CD1c-positive myeloid dendritic cell (primary cell): ENCODE results near the gene TUBGCP6.

Experiments used
- DNase-seq: peaks from one replicate; pipeline ENCODE4 v3.0.0-alpha.2; 2016; ENCODE audit errors: extremely low spot score

The TUBGCP6 gene

GRCh38 chr22:50197000-50197800, 47.6 kb downstream of the TUBGCP6 start:
- DNase-seq: no peak

- no peak for DNase-seq
Observed at GRCh38 chr22:50196256-50196655, 48.6 kb downstream of the TUBGCP6 start.

- DNase-seq: no peak
Observed at GRCh38 chr22:50194037-50194805, 50.6 kb downstream of the TUBGCP6 start.

- no peak for DNase-seq
Observed at GRCh38 chr22:50193621-50194020, 51.2 kb downstream of the TUBGCP6 start.

- DNase-seq: peak; percentile 54
Observed at GRCh38 chr22:50192436-50193204, 52.2 kb downstream of the TUBGCP6 start.

GRCh38 chr22:50190941-50191741, 53.7 kb downstream of the TUBGCP6 start:
- peak; percentile 95 for DNase-seq

GRCh38 chr22:50190182-50190940, 54.5 kb downstream of the TUBGCP6 start:
- peak; percentile 88 for DNase-seq

- no peak for DNase-seq
Observed at GRCh38 chr22:50189849-50190181, 55.0 kb downstream of the TUBGCP6 start.

- no peak for DNase-seq
Observed at GRCh38 chr22:50189184-50189848, 55.5 kb downstream of the TUBGCP6 start.

GRCh38 chr22:50188356-50188755, 56.5 kb downstream of the TUBGCP6 start:
- no peak for DNase-seq

- peak; percentile 31 for DNase-seq
Observed at GRCh38 chr22:50186761-50187523, 57.9 kb downstream of the TUBGCP6 start.

GRCh38 chr22:50186181-50186714, 58.6 kb downstream of the TUBGCP6 start:
- DNase-seq: no peak

- peak; percentile 94 for DNase-seq
Observed at GRCh38 chr22:50185375-50186087, 59.3 kb downstream of the TUBGCP6 start, which contains the start of gene TRABD. Gene TRABD (plus strand): TSS chr22:50185913. CDS start chr22:50193061, 7,148 bp downstream.

GRCh38 chr22:50184902-50185374, 59.9 kb downstream of the TUBGCP6 start:
- peak; percentile 15 for DNase-seq

GRCh38 chr22:50184004-50184901, 60.6 kb downstream of the TUBGCP6 start:
- peak; percentile 71 for DNase-seq

GRCh38 chr22:50183141-50183971, 61.5 kb downstream of the TUBGCP6 start:
- DNase-seq: no peak
